ENCODE measurements around the gene KERA.

- no peak for TF ChIP-seq PATZ1 (tag by site-specific recombination; IDR thresholded peaks at IDR 0.05)
- no peak for TF ChIP-seq ZNF280D (tag by site-specific recombination; IDR thresholded peaks at IDR 0.05)
- TF ChIP-seq PRDM10 (tag by site-specific recombination; IDR thresholded peaks at IDR 0.05), result no peak
- TF ChIP-seq ZBTB8A (tag by site-specific recombination; IDR thresholded peaks at IDR 0.05), result no peak
- TF ChIP-seq REST (tag by site-specific recombination; IDR thresholded peaks at IDR 0.05), result no peak
- TF ChIP-seq ZNF670 (tag by site-specific recombination; IDR thresholded peaks at IDR 0.05; ENCODE audit: low read depth), result no peak
- no peak for TF ChIP-seq CTCF (tag by site-specific recombination; IDR thresholded peaks at IDR 0.05)
- no peak for TF ChIP-seq ZBTB7A (tag by site-specific recombination; IDR thresholded peaks at IDR 0.05; ENCODE audit: low read depth)
These were observed 17.6 kb downstream of the KERA start for GRCh38 chr12:91040096-91040755.

Data from HEK293 (cell line).